Retinal pigment epithelial cell (primary cell): ENCODE measurements around the gene ALPK3.

Source experiments
- DNase-seq: peaks from one replicate; pipeline ENCODE4 v3.0.0-alpha.2; 2010; ENCODE audit warnings: low read depth
- H3K4me3 ChIP-seq: 2 replicates; pipeline ENCODE4 v1.5.1; 2011; ENCODE audit warnings: mild to moderate bottlenecking, low read length, control low read depth, moderate library complexity
- TF ChIP-seq, protein P1 (sequence below): conservative IDR thresholded peaks from 2 replicates; pipeline ENCODE4 v1.5.1; 2011; ENCODE audit warnings: low read depth, low read length, control low read depth, inconsistent platforms

ALPK3 gene

DNA sequence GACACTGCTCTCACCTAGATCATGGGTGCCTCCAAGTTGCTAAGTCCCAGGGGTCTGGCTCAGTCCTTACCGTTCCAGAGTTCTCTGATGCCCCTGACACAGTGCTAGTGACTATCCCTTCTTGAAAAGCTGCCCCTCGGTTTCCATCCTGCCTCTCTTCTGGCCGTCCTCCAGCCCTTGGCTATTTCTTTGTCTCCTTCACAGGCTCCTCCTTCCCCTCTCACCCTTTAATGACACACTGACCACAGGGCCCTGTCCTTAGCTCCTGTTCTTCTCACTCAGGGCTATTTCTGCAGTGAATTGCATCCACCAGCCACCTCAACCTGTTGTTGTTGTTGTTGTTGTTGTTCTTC, 98.4 kb downstream of the ALPK3 start:
- DNase-seq, result no peak
- TF ChIP-seq, protein P1, sequence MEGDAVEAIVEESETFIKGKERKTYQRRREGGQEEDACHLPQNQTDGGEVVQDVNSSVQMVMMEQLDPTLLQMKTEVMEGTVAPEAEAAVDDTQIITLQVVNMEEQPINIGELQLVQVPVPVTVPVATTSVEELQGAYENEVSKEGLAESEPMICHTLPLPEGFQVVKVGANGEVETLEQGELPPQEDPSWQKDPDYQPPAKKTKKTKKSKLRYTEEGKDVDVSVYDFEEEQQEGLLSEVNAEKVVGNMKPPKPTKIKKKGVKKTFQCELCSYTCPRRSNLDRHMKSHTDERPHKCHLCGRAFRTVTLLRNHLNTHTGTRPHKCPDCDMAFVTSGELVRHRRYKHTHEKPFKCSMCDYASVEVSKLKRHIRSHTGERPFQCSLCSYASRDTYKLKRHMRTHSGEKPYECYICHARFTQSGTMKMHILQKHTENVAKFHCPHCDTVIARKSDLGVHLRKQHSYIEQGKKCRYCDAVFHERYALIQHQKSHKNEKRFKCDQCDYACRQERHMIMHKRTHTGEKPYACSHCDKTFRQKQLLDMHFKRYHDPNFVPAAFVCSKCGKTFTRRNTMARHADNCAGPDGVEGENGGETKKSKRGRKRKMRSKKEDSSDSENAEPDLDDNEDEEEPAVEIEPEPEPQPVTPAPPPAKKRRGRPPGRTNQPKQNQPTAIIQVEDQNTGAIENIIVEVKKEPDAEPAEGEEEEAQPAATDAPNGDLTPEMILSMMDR, result no peak
- no peak overlapping the region for H3K4me3 ChIP-seq

DNA sequence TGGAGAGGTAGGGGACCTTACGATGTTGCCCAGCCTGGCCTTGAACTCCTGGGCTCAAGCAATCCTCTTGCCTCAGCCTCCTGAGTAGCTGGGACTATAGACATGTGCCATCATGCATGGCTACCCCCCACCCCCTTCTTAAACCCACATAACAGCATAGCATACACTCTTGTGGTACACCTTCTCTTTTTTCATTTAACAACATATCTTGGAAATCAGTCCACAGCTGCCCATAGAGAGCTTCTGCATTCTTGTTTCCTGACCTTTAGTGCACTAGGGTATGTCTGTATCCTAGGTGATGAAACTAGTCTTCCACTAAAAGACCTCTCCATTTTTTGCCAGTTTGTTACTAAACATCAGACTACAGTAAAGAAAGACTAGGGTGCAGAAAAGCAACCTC, 100.3 kb downstream of the ALPK3 start:
- TF ChIP-seq, protein P1, result no peak
- H3K4me3 ChIP-seq, result no peak overlapping the region
- no peak for DNase-seq

DNA sequence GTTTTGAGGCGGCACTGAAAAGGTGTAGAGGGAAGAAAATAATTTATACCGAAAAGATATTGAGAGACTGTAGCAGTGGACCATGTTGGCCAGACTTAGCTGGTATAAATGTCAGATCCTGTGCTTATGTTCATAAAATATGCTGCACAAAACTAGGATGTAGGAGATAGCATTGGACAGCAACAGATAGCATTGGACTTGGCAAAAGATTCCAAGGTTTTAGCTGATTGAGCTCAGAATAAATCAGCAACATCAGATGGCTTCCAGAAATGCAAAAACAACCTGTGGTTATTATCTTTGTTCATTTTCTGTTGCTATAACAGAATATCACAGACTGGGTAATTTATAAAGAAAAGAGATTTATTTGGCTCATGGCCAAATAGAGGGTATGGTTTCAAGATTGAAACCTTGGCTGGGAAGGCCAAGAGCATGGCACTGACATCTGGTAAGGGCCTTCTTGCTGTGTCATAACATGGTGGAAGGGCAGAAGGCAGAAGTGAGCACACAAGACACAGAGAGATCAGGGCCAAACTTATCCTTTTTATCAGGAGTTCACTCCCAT, 102.0 kb downstream of the ALPK3 start:
- TF ChIP-seq, protein P1, result no peak
- DNase-seq, result no peak
- H3K4me3 ChIP-seq, result no peak overlapping the region

DNA sequence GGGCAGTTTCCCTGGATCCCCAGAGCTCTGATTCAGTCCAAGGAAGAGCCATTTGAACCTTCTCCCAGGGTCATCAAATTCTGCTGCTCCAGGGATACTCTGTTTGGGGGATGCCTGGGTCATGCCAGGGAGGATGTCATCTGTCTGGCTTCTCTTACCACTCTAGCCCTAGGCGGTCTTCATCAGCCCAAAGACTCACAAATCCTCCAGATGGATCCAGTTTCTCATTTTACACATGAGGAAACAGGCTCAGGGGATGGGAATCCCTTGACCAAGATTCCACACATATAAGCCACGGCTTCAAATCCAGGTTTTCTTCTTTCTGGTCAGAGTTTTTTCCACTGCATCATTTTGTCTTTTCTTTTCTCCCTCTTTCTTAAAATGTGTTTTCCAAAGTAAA, 104.0 kb downstream of the ALPK3 start:
- TF ChIP-seq, protein P1, result no peak
- no peak for DNase-seq
- H3K4me3 ChIP-seq, result no peak overlapping the region

DNA sequence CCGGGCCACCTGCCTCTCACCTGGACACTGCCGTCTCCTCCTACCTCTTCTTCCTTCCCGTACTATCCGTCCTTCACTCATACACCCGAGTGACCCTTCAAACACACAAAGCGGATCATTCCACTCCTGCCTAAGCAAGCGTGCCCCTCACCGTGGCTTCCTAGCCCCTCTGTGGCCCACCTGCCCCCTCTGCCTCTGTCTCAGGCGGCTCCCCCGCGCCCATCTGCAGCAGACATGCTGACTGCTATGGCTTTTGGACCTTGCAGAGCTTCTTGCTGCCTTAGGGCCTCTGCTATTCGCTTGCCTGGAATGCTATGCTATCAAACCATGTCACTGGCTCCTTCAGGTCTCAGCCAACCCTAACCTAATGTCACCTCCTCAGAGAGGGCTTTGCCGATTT, 105.4 kb downstream of the ALPK3 start:
- DNase-seq, result no peak
- no peak overlapping the region for H3K4me3 ChIP-seq
- TF ChIP-seq, protein P1, result no peak
